SK-N-DZ (cell line): ENCODE results near the gene CCDC148.

Source experiments
- DNase-seq: peaks from one replicate; pipeline ENCODE4 v3.0.0-alpha.2; 2015; ENCODE audit warnings: low spot score

The CCDC148 gene

DNA sequence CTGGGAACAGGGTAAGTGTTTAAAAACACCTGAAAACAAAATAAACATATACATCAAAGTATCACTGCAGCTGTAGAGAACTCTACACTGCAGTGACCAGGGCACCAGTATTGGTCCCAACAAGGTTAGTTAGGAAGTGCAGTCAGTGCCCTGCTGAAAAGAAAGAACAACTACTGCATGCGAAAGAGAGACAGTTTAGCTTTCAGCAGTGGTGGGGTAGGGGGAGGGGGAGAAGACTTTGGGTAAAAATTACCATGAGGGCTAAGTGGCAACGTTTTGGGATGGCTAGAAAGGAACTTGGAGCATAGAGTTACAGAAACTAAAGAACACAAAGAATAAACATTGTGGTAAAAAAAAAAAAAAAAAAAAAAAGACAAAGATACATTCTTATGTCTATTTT lies 242.8 kb downstream of the CCDC148 start:
- no peak for DNase-seq

GRCh38 chr2:158212301-158212700 lies 244.3 kb downstream of the CCDC148 start:
- no peak for DNase-seq

- no peak for DNase-seq
Measured at GRCh38 chr2:158211502-158211901, 245.1 kb downstream of the CCDC148 start.

- DNase-seq: no peak
Measured at GRCh38 chr2:158207354-158207753, 249.2 kb downstream of the CCDC148 start.

- no peak for DNase-seq
Measured at GRCh38 chr2:158205215-158205614, 251.3 kb downstream of the CCDC148 start.

DNA sequence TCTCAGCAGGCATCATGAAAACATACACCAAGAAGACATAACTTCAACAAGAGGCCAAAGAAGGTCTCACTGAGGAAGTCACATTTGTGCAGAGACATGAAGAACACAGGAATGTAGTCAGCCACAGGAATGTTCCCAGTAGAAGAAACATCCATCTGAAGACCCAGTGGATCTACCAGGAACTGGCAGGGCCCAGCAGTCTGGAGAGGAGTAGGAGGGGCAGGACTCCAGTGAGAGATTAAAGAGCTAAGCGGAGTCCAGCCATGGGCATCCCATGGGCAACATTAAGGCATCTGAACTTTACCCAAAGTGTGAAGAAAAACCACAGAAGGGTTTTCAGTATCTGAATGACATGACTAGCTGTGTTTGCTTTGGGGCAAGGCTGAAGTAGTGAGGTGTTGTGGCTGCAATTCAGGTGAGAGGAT lies 251.8 kb downstream of the CCDC148 start:
- no peak for DNase-seq

GRCh38 chr2:158202161-158202815 lies 254.3 kb downstream of the CCDC148 start:
- no peak for DNase-seq

DNA sequence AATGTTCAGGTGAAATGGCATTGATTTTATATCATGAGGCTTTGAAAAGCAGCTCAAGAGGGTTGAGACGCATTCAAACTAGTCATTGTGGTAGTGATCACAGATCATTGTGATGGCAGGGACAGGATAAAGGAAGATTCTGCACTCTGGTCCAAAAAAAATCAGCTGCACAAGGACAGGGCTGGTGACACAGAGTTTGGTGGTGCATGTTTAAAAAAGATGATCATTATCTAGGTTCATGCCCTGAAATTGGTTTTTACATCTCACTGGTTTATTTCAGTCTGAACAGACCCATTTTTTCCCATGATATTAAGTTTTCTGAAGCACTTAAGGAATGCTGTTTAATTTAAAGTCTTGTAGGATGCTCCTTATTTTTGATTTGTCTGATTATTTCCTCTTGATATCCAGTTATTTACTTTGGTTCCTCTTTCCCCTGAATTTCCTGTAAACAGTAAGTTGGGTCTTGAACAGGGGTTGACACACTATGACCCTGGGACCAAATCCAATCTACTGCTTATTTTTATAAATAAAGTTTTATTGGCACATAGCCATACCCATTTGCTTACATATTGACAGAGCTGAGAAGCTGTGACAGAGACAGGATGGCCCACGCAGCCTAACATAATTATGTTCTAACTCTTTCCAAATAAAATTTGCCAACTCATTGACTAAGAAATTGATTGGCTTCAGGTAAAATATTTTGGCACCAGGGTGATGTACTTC lies 256.5 kb downstream of the CCDC148 start:
- DNase-seq: peak; percentile 59

- no peak for DNase-seq
Measured at GRCh38 chr2:158197940-158198339, 258.6 kb downstream of the CCDC148 start.

DNA sequence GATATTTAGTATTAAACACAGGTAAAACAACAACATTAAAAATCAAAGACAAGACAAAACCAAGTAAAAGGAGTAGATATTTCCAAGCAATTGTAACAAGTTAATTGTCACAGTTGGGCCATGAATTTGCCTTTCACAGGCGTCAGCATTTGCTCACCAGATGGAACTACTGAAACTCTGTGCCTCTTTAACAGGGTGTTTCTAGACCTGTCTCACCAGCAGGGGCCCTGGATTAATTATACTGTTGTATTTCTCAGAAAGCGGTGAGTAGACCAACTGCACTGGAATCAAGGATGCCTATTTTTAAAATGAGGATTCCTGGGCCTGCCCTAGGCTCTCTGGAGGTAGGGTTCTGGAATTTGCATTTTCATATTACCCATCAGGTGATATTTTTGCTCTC lies 262.3 kb downstream of the CCDC148 start:
- no peak for DNase-seq

GRCh38 chr2:158192515-158193443 lies 263.8 kb downstream of the CCDC148 start:
- no peak for DNase-seq

- DNase-seq: no peak
Measured at GRCh38 chr2:158191076-158191895, 265.3 kb downstream of the CCDC148 start.

- no peak for DNase-seq
Measured at GRCh38 chr2:158189526-158189925, 267.0 kb downstream of the CCDC148 start.

GRCh38 chr2:158187908-158188307 lies 268.6 kb downstream of the CCDC148 start:
- no peak for DNase-seq

GRCh38 chr2:158184556-158185343 lies 271.8 kb downstream of the CCDC148 start:
- DNase-seq: no peak

- DNase-seq: no peak
Measured at GRCh38 chr2:158184001-158184400, 272.6 kb downstream of the CCDC148 start.

- no peak for DNase-seq
Measured at GRCh38 chr2:158182676-158183295, 273.8 kb downstream of the CCDC148 start.

GRCh38 chr2:158181171-158181570 lies 275.4 kb downstream of the CCDC148 start:
- no peak for DNase-seq

DNA sequence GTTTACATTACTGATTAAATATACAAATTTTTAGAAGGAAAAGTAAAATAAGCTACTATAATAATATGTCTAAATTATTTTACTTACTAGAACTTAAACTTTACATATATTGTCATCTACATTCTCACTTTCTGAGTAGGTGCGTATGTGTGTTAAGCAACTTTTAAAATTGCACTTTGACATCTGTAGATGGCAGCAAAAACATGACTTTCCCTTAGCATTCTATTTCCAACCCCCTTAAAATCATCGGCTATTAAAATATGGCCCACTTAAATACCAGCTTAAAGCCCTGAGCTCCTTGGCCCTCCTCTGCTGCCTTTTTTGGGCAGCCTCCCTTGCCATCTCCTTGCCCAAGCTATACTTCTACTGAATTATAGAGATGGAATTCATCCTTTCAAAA lies 276.9 kb downstream of the CCDC148 start:
- no peak for DNase-seq

DNA sequence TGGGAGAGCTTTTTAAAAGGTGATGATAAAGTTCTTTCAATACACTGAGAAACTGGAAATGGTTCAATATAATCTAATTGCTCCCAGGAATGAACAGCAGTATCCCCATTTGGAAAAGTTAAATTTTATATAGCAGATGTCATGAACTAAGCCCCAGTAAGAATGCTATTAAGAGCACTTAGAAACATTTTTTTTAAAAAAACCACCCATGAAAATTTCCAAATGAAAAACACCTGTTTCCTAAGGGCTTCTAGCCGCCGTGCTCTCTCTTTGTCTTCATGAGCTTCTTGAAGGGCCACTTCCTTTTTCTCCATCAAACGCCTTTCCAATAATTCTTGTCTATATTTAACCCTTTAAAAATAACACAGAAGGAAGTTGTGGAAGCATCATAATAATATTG lies 277.9 kb downstream of the CCDC148 start:
- DNase-seq: peak; percentile 40
